ENCODE measurements around the gene UBFD1.

The UBFD1 gene

DNA sequence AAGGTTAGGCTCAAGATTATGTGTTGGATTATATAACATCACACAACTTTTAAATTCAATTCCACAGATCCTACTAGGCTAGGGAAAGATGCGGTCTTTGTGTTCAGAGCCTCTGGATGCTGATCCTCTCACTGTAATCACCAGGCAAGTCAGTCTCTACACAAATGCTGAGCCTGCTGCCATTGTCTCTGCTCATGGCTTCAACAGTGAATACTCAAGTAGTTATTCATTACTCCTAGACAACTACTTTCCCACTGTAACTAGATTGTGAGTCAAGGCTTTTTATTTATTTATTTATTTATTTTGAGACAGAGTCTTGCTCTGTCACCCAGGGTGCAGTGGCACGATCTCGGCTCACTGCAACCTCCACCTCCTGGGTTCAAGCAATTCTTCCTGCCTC, 54.4 kb downstream of the UBFD1 start:
- no peak for FAIRE-seq

DNA sequence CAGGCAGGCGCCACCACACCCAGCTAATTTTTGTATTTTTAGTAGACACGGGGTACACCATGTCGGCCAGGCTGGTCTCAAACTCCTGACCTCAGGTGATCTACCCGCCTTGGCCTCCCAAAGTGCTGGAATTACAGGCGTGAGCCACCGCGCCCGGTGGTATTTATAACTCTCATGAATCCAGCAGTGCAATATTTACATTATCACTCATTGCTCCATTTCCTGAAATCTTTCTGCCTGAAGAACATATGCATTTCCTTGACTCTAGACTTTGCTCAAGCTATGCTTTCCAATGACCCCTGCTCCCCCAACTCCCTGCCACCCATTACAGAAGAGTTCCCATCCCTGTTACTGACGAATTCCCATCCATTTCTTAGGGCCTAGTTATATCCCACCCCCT, 58.3 kb downstream of the UBFD1 start:
- FAIRE-seq, result no peak

Measured in G401.6 (cell line).